ENCODE results near the gene NEU2. TPM values are rescaled to one million over a fixed set of nuclear protein-coding genes. Genes with fewer than 3 reads are reported as not detected.
A peak's percentile ranks its signal among the peaks of the same experiment; 100 is the strongest.
"Not testable (repeated sequence)": the region's sequence is repeated elsewhere in the genome, so short reads cannot be mapped to it uniquely, and the experiment has no call there.

Gene NEU2
- total RNA-seq, 4 donors from 2014 or later: not detected

DNA sequence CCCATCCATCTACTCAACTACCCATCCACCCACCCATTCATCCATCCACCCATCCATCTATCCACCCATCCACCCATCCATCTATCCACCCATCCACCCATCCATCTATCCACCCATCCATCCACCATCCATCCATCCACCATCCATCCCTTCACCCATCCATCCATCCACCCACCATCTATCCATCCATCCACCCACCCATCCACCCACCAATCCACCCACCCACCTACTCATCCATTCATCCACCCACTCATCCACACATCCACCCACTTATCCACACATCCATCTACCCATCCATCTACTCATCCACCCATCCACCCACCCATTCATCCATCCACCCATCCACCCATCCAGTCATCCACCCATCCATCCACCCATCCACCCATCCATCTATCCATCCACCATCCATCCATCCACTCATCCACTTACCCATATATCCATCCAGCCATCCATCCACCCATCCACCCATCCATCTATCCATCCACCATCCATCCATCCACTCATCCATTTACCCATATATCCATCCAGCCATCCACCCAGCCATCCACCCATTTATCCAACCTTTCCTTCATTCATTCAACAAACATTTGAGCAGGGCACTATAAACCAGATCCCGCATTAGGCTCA lies 17.3 kb upstream of the NEU2 start:
- DNase-seq: no peak
- Histone ChIP-seq H3K27ac (no peak overlapping the region), H3K9me3 (no peaks in the 10 kb centered on the region), H3K27me3 (no peaks in the 10 kb centered on the region), H3K4me1 (no peaks in the 10 kb centered on the region), H3K4me3 (no peak overlapping the region), H3K36me3 (no peaks in the 10 kb centered on the region)
- no peak for TF ChIP-seq POLR2A (IDR thresholded peaks at IDR 0.05)
- TF ChIP-seq, protein P1, sequence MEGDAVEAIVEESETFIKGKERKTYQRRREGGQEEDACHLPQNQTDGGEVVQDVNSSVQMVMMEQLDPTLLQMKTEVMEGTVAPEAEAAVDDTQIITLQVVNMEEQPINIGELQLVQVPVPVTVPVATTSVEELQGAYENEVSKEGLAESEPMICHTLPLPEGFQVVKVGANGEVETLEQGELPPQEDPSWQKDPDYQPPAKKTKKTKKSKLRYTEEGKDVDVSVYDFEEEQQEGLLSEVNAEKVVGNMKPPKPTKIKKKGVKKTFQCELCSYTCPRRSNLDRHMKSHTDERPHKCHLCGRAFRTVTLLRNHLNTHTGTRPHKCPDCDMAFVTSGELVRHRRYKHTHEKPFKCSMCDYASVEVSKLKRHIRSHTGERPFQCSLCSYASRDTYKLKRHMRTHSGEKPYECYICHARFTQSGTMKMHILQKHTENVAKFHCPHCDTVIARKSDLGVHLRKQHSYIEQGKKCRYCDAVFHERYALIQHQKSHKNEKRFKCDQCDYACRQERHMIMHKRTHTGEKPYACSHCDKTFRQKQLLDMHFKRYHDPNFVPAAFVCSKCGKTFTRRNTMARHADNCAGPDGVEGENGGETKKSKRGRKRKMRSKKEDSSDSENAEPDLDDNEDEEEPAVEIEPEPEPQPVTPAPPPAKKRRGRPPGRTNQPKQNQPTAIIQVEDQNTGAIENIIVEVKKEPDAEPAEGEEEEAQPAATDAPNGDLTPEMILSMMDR (IDR thresholded peaks at IDR 0.05): no peak
- intact Hi-C loops (cut with DNase I): no loop called here
- 96 to 100% methylated on average over 1 of the region's 1 CpG for WGBS, 2 donors

- no peak for TF ChIP-seq POLR2A (IDR thresholded peaks at IDR 0.05)
- TF ChIP-seq, protein P1 (IDR thresholded peaks at IDR 0.05): no peak
- Histone ChIP-seq H3K4me1 (peaks cover 0 to 3% (median 0%) of the 10 kb centered on the region in 3 donors), H3K9me3 (no peaks in the 10 kb centered on the region), H3K27ac (no peak overlapping the region), H3K4me3 (no peak overlapping the region), H3K36me3 (no peaks in the 10 kb centered on the region), H3K27me3 (no peaks in the 10 kb centered on the region)
- WGBS, 2 donors: 89 to 94% methylated on average over 1 of the region's 1 CpG
- no peak for DNase-seq
- intact Hi-C loops (cut with DNase I): no loop called here
These were observed 14.5 kb upstream of the NEU2 start for GRCh38 chr2:233017947-233018346.

- H3K27me3 ChIP-seq; intact Hi-C loops (cut with DNase I); H3K9me3 ChIP-seq; H3K4me3 ChIP-seq; H3K4me1 ChIP-seq; H3K36me3 ChIP-seq; H3K27ac ChIP-seq; DNase-seq: not testable (repeated sequence)
- 78 to 84% methylated on average over 4 of the region's 4 CpGs for WGBS, 2 donors
These were observed 12.9 kb upstream of the NEU2 start for GRCh38 chr2:233019610-233020009.

DNA sequence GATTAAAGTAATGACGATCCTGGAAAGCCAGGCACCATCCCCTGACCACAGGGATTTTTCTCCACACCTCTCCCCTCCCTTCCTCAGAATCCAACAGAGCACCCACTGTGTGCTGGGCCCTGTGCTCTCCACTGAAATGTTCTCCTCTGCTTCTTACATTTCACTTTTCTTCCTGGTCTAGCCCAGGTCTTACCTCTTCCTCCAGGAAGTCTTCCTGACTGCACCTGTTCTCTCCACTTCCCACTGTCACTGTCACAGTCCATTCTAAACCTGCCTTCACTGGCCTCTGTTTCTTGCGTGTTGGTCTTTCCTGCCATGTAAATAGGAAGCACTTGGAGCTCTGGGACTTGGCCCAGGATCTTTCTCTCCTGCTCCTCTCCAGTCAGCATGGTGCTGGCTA lies 12.0 kb upstream of the NEU2 start:
- TF ChIP-seq POLR2A (IDR thresholded peaks at IDR 0.05): no peak
- TF ChIP-seq, protein P1 (IDR thresholded peaks at IDR 0.05): no peak
- peak overlapping the region in 1 of 4 donors; percentile 56 for H3K27ac ChIP-seq
- H3K4me3 ChIP-seq: no peak overlapping the region
- H3K36me3 ChIP-seq: no peaks in the 10 kb centered on the region
- 76 to 79% methylated on average over 2 of the region's 2 CpGs for WGBS, 2 donors
- H3K9me3 ChIP-seq: no peaks in the 10 kb centered on the region
- H3K4me1 ChIP-seq: peaks cover 0 to 3% (median 0%) of the 10 kb centered on the region in 3 donors
- no peak for DNase-seq
- H3K27me3 ChIP-seq: no peaks in the 10 kb centered on the region
- intact Hi-C loops (cut with DNase I): no loop called here

- Histone ChIP-seq H3K27me3 (no peaks in the 10 kb centered on the region), H3K9me3 (no peaks in the 10 kb centered on the region), H3K27ac (peak overlapping the region in 2 of 4 donors; percentile 30 to 56), H3K4me1 (peaks cover 0 to 10% (median 0%) of the 10 kb centered on the region in 3 donors), H3K36me3 (no peaks in the 10 kb centered on the region), H3K4me3 (no peak overlapping the region)
- WGBS, 2 donors: 71 to 91% methylated on average over 4 to 8 of the region's 8 CpGs
- intact Hi-C loops (cut with DNase I): no loop called here
- DNase-seq: no peak
- no peak for TF ChIP-seq POLR2A (IDR thresholded peaks at IDR 0.05)
- TF ChIP-seq, protein P1 (IDR thresholded peaks at IDR 0.05): no peak
These were observed 10.7 kb upstream of the NEU2 start for GRCh38 chr2:233021771-233022170.

DNA sequence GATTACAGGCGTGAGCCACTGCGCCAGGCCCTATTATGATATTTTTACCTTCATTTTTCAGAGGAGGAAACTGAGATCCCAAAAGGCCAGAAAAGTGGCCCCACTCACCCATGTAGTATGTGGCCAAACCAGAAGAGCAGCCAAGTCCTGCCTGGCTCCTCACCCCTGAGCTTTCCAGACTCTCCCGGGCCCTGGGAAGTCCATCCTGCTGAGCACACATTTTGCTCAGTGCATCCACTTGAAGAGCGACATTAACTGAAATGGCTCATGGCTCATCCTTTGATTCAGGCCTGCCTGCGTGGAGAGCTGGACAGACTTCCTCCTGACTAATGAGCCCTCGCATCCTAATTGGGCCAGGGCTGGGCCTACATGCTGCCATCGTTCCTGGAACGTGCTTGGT lies 9.9 kb upstream of the NEU2 start:
- 93 to 100% methylated on average over 2 of the region's 8 CpGs for WGBS, 2 donors
- Histone ChIP-seq H3K27me3 (no peaks in the 10 kb centered on the region), H3K9me3 (no peaks in the 10 kb centered on the region), H3K4me3 (no peak overlapping the region), H3K4me1 (peaks cover 0 to 10% (median 0%) of the 10 kb centered on the region in 3 donors), H3K27ac (no peak overlapping the region), H3K36me3 (no peaks in the 10 kb centered on the region)
- no peak for DNase-seq
- intact Hi-C loops (cut with DNase I): no loop called here
- no peak for TF ChIP-seq POLR2A (IDR thresholded peaks at IDR 0.05)
- TF ChIP-seq, protein P1 (IDR thresholded peaks at IDR 0.05): no peak
